ENCODE data around the gene ANKH. TPM values are rescaled to one million over a fixed set of nuclear protein-coding genes. Genes with fewer than 3 reads are reported as not detected.

Gene ANKH
- polyA plus RNA-seq, 4 donors: 33.0 to 82.2 (median 41.9) TPM

DNA sequence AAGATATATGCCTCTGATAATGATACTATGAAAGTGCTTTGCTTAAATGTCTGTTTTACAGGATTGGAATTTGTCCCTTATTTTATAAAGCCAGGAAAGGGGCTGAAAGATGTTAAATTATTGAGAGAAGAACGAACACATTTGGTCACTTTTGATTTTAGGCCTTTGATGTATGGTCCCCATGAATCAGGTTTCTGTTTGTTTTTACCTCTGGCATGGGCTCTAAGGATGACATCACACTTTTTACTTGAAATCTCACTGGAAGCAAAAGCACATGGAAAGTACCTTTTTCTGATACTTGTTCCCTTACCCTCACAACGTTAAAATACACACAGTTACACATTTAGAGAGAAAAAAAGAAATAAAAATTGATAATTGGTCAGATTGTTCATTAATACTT is 200.2 kb downstream of the ANKH start:
- DNase-seq: no peak
- Histone ChIP-seq H3K27ac (ENCODE audit: low read depth in 1 of 3, low read length in 2 of 3) (no peak overlapping the region), H3K4me1 (ENCODE audit: control insufficient read depth in 3 of 3, insufficient read depth in 2 of 3, low read depth in 1 of 3, low read length in 2 of 3) (peaks cover 1 to 30% (median 18%) of the 10 kb centered on the region in 3 donors), H3K36me3 (ENCODE audit: control insufficient read depth in 3 of 3, insufficient read depth in 2 of 3, low read depth in 1 of 3, low read length in 3 of 3) (peaks cover 0 to 22% (median 5%) of the 10 kb centered on the region in 3 donors), H3K27me3 (ENCODE audit: control insufficient read depth in 3 of 3, insufficient read depth in 3 of 3, low read length in 3 of 3) (no peaks in the 10 kb centered on the region), H3K4me3 (ENCODE audit: low read depth in 1 of 3, low read length in 3 of 3) (no peak overlapping the region), H3K9me3 (ENCODE audit: control insufficient read depth in 2 of 2, insufficient read depth in 1 of 2, low read depth in 1 of 2, low read length in 1 of 2) (no peaks in the 10 kb centered on the region)
- WGBS, 3 donors: 21 to 44% (median 32%) methylated on average over 2 of the region's 2 CpGs
- FAIRE-seq: no peak

DNA sequence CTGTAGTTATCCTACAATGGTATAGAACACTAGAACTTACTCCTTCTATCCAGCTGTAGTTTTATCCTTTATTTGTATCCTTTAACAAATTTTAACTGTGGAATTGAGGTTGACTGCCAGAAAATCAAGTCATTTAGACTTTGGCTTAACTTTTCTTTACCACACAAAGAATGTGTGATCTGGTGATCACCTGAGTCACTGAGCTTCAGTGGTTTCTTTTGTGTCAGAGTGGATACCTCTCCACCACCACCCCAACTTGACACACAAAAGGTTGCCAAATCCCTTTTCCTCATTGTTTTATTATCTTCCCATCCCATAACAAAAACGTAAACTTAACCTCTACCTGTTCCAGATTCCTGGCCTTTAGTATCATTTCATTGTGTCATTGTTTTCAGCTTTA is 201.6 kb downstream of the ANKH start:
- Histone ChIP-seq H3K27me3 (ENCODE audit: control insufficient read depth in 3 of 3, insufficient read depth in 3 of 3, low read length in 3 of 3) (no peaks in the 10 kb centered on the region), H3K4me3 (ENCODE audit: low read depth in 1 of 3, low read length in 3 of 3) (no peak overlapping the region), H3K36me3 (ENCODE audit: control insufficient read depth in 3 of 3, insufficient read depth in 2 of 3, low read depth in 1 of 3, low read length in 3 of 3) (peaks cover 0 to 19% (median 5%) of the 10 kb centered on the region in 3 donors), H3K4me1 (ENCODE audit: control insufficient read depth in 3 of 3, insufficient read depth in 2 of 3, low read depth in 1 of 3, low read length in 2 of 3) (peaks cover 1 to 39% (median 17%) of the 10 kb centered on the region in 3 donors), H3K9me3 (ENCODE audit: control insufficient read depth in 2 of 2, insufficient read depth in 1 of 2, low read depth in 1 of 2, low read length in 1 of 2) (no peaks in the 10 kb centered on the region), H3K27ac (ENCODE audit: low read depth in 1 of 3, low read length in 2 of 3) (no peak overlapping the region)
- DNase-seq (no peak), FAIRE-seq (no peak)
- 31 to 71% (median 45%) methylated on average over 1 of the region's 1 CpG for WGBS, 3 donors

DNA sequence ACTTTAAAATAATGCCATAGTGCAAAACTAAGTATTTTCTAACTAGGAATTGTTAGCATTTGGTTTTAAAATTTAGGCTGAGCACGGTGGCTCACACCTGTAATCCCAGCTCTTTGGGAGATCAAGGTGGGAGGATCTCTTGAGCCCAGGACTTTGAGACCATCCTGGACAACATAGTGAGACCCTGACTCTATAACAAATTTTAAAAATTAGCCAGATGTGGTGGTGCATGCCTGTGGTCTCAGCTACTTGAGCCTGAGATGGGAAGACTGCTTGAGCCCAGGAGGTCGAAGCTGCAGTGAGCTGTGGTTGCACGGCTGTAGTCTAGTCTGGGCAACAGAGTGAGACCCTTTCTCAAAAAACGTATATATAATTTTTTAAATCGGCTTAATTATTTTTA is 202.2 kb downstream of the ANKH start:
- FAIRE-seq (no peak), DNase-seq (no peak)
- H3K27ac ChIP-seq (ENCODE audit: low read depth in 1 of 3, low read length in 2 of 3): no peak overlapping the region
- 80 to 90% (median 86%) methylated on average over 5 of the region's 5 CpGs for WGBS, 3 donors
- peaks cover 1 to 39% (median 17%) of the 10 kb centered on the region in 3 donors for H3K4me1 ChIP-seq (ENCODE audit: control insufficient read depth in 3 of 3, insufficient read depth in 2 of 3, low read depth in 1 of 3, low read length in 2 of 3)
- no peaks in the 10 kb centered on the region for H3K9me3 ChIP-seq (ENCODE audit: control insufficient read depth in 2 of 2, insufficient read depth in 1 of 2, low read depth in 1 of 2, low read length in 1 of 2)
- no peak overlapping the region for H3K4me3 ChIP-seq (ENCODE audit: low read depth in 1 of 3, low read length in 3 of 3)
- peaks cover 0 to 18% (median 4%) of the 10 kb centered on the region in 3 donors for H3K36me3 ChIP-seq (ENCODE audit: control insufficient read depth in 3 of 3, insufficient read depth in 2 of 3, low read depth in 1 of 3, low read length in 3 of 3)
- no peaks in the 10 kb centered on the region for H3K27me3 ChIP-seq (ENCODE audit: control insufficient read depth in 3 of 3, insufficient read depth in 3 of 3, low read length in 3 of 3)

DNA sequence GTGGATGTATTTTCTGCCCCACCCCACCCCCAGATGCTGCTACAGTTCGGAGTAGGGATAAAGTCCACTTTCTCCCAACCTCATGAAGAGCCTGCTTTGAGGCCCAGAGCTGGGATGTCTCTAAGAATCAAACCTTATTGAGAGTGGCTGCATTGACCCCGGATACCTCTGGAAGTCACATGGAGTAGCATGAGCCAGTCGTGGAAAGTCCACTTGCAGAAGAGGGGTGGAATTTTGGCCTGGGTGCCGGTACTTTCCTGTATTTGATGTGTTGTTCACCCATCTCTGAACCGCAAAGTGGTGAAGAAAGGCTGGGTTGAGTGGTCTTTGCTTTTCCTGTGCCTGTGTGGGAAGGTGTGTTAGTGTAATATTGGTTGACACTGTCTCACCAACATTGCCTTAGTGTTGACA is 203.4 kb downstream of the ANKH start:
- DNase-seq: peak; percentile 50 to 58
- peak overlapping the region in 1 of 3 donors; percentile 1 for H3K4me3 ChIP-seq (ENCODE audit: low read depth in 1 of 3, low read length in 3 of 3)
- H3K27me3 ChIP-seq (ENCODE audit: control insufficient read depth in 3 of 3, insufficient read depth in 3 of 3, low read length in 3 of 3): no peaks in the 10 kb centered on the region
- H3K27ac ChIP-seq (ENCODE audit: low read depth in 1 of 3, low read length in 2 of 3): peak overlapping the region in 2 of 3 donors; percentile 50 to 73
- no peak for FAIRE-seq
- H3K4me1 ChIP-seq (ENCODE audit: control insufficient read depth in 3 of 3, insufficient read depth in 2 of 3, low read depth in 1 of 3, low read length in 2 of 3): peaks cover 1 to 44% (median 20%) of the 10 kb centered on the region in 3 donors
- H3K36me3 ChIP-seq (ENCODE audit: control insufficient read depth in 3 of 3, insufficient read depth in 2 of 3, low read depth in 1 of 3, low read length in 3 of 3): peaks cover 0 to 12% (median 0%) of the 10 kb centered on the region in 3 donors
- H3K9me3 ChIP-seq (ENCODE audit: control insufficient read depth in 2 of 2, insufficient read depth in 1 of 2, low read depth in 1 of 2, low read length in 1 of 2): no peaks in the 10 kb centered on the region
- 28 to 56% (median 36%) methylated on average over 5 of the region's 5 CpGs for WGBS, 3 donors

DNA sequence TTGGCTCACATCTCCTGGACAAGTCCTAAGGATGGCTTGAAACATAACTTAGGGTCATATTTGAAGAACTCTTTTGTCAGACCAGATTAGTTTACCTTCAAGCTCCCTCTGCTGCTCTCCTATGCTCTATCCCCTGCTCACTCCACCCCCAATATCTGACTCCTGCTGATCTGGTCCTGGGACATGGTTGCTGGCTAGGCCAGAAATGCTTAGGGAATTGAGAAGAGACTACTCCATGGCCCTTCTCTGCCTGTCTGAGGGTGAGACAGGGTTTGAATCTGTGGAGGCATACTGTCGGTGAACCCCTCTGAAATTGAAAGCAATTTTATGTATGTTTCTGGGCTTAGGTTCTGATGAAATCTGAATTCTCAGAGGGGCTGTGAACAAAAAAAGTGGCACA is 203.8 kb downstream of the ANKH start:
- 19 to 54% (median 35%) methylated on average over 1 of the region's 1 CpG for WGBS, 3 donors
- no peak for DNase-seq
- H3K4me3 ChIP-seq (ENCODE audit: low read depth in 1 of 3, low read length in 3 of 3): peak overlapping the region in 1 of 3 donors; percentile 1
- H3K4me1 ChIP-seq (ENCODE audit: control insufficient read depth in 3 of 3, insufficient read depth in 2 of 3, low read depth in 1 of 3, low read length in 2 of 3): peaks cover 1 to 42% (median 24%) of the 10 kb centered on the region in 3 donors
- no peak for FAIRE-seq
- peaks cover 0 to 12% (median 0%) of the 10 kb centered on the region in 3 donors for H3K36me3 ChIP-seq (ENCODE audit: control insufficient read depth in 3 of 3, insufficient read depth in 2 of 3, low read depth in 1 of 3, low read length in 3 of 3)
- no peaks in the 10 kb centered on the region for H3K27me3 ChIP-seq (ENCODE audit: control insufficient read depth in 3 of 3, insufficient read depth in 3 of 3, low read length in 3 of 3)
- H3K9me3 ChIP-seq (ENCODE audit: control insufficient read depth in 2 of 2, insufficient read depth in 1 of 2, low read depth in 1 of 2, low read length in 1 of 2): no peaks in the 10 kb centered on the region
- peak overlapping the region in 2 of 3 donors; percentile 50 to 73 for H3K27ac ChIP-seq (ENCODE audit: low read depth in 1 of 3, low read length in 2 of 3)

DNA sequence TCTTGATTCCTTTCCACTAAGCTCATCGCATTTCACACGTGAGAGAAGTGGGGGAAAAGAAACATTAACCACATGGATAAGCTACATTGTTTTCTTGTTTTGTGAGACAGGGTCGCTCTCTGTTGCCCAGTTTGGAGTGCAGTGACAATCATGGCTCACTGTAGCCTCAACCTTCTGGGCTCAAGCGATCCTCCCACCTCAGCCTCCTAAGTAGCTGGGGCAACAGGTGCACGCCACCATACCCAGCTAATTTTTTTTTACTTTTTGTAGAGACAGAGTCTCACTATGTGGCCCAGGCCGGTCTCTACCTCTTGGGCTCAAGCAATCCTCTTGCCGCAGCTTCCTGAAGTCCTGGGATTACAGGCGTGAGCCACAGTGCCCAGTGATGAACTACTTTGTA is 204.3 kb downstream of the ANKH start:
- 69 to 77% (median 77%) methylated on average over 8 of the region's 8 CpGs for WGBS, 3 donors
- peaks cover 0 to 12% (median 0%) of the 10 kb centered on the region in 3 donors for H3K36me3 ChIP-seq (ENCODE audit: control insufficient read depth in 3 of 3, insufficient read depth in 2 of 3, low read depth in 1 of 3, low read length in 3 of 3)
- no peak overlapping the region for H3K4me3 ChIP-seq (ENCODE audit: low read depth in 1 of 3, low read length in 3 of 3)
- no peaks in the 10 kb centered on the region for H3K27me3 ChIP-seq (ENCODE audit: control insufficient read depth in 3 of 3, insufficient read depth in 3 of 3, low read length in 3 of 3)
- FAIRE-seq (no peak), DNase-seq (no peak)
- peaks cover 1 to 38% (median 23%) of the 10 kb centered on the region in 3 donors for H3K4me1 ChIP-seq (ENCODE audit: control insufficient read depth in 3 of 3, insufficient read depth in 2 of 3, low read depth in 1 of 3, low read length in 2 of 3)
- H3K9me3 ChIP-seq (ENCODE audit: control insufficient read depth in 2 of 2, insufficient read depth in 1 of 2, low read depth in 1 of 2, low read length in 1 of 2): no peaks in the 10 kb centered on the region
- H3K27ac ChIP-seq (ENCODE audit: low read depth in 1 of 3, low read length in 2 of 3): peak overlapping the region in 2 of 3 donors; percentile 50 to 73

DNA sequence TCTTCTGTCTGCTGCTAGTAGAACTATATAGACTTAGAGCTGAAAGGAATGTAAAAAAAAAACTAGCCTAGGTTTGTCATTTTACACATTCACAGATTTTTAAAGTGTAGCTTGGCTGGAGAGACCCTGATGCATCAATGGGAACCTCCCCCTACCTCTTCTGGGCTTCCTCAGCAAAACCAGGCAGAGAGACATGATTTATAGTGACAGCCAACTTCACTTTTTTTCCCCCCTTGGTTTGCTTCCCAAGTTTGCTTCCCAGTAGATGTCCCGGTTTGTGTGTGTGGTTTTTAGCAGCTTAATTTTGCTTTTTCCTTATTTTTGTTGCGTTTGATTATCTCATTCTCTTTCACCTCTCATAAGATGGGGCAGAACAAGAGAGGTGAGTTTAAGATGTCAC is 205.2 kb downstream of the ANKH start:
- DNase-seq (no peak), FAIRE-seq (no peak)
- Histone ChIP-seq H3K4me1 (ENCODE audit: control insufficient read depth in 3 of 3, insufficient read depth in 2 of 3, low read depth in 1 of 3, low read length in 2 of 3) (peaks cover 0 to 33% (median 16%) of the 10 kb centered on the region in 3 donors), H3K27ac (ENCODE audit: low read depth in 1 of 3, low read length in 2 of 3) (peak overlapping the region in 1 of 3 donors; percentile 97), H3K4me3 (ENCODE audit: low read depth in 1 of 3, low read length in 3 of 3) (no peak overlapping the region), H3K27me3 (ENCODE audit: control insufficient read depth in 3 of 3, insufficient read depth in 3 of 3, low read length in 3 of 3) (no peaks in the 10 kb centered on the region), H3K9me3 (ENCODE audit: control insufficient read depth in 2 of 2, insufficient read depth in 1 of 2, low read depth in 1 of 2, low read length in 1 of 2) (no peaks in the 10 kb centered on the region), H3K36me3 (ENCODE audit: control insufficient read depth in 3 of 3, insufficient read depth in 2 of 3, low read depth in 1 of 3, low read length in 3 of 3) (peaks cover 0 to 12% (median 0%) of the 10 kb centered on the region in 3 donors)
- WGBS, 3 donors: 12 to 29% (median 25%) methylated on average over 2 of the region's 2 CpGs

DNA sequence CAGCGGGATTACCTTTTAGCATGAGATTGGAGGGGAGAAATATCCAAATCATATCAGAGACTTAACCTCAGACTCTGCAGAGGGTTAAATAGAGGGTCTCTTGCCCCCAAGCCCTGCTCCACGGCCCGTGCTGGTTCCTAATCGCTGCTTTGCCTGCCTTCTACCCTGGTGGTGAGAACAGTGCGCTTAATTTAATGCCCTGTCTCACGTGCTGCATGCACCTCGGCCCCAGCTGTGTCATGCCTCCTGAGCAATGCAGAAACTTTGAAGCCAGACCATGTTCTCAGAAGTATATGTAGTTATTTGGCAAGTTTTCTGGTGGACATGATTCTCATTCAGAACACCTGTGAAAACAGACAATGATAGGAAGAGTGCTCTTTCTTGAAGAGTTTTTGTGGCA is 205.6 kb downstream of the ANKH start:
- WGBS, 3 donors: 3 to 18% (median 5%) methylated on average over 7 of the region's 7 CpGs
- FAIRE-seq (no peak), DNase-seq (peak; percentile 69 to 72)
- Histone ChIP-seq H3K4me1 (ENCODE audit: control insufficient read depth in 3 of 3, insufficient read depth in 2 of 3, low read depth in 1 of 3, low read length in 2 of 3) (peaks cover 0 to 32% (median 16%) of the 10 kb centered on the region in 3 donors), H3K27me3 (ENCODE audit: control insufficient read depth in 3 of 3, insufficient read depth in 3 of 3, low read length in 3 of 3) (no peaks in the 10 kb centered on the region), H3K27ac (ENCODE audit: low read depth in 1 of 3, low read length in 2 of 3) (peak overlapping the region in 2 of 3 donors; percentile 43 to 97), H3K9me3 (ENCODE audit: control insufficient read depth in 2 of 2, insufficient read depth in 1 of 2, low read depth in 1 of 2, low read length in 1 of 2) (no peaks in the 10 kb centered on the region), H3K4me3 (ENCODE audit: low read depth in 1 of 3, low read length in 3 of 3) (peak overlapping the region in 2 of 3 donors; percentile 77 to 85), H3K36me3 (ENCODE audit: control insufficient read depth in 3 of 3, insufficient read depth in 2 of 3, low read depth in 1 of 3, low read length in 3 of 3) (peaks cover 0 to 12% (median 0%) of the 10 kb centered on the region in 3 donors)
